ENCODE measurements around the gene IL1R1. TPM values are rescaled to one million over a fixed set of nuclear protein-coding genes. Genes with fewer than 3 reads are reported as not detected.
"Not testable (repeated sequence)": the region's sequence is repeated elsewhere in the genome, so short reads cannot be mapped to it uniquely, and the experiment has no call there.

Gene IL1R1
- total and polyA plus RNA-seq, 10 donors = 7.6 to 163 (median 73.3) TPM

GRCh38 chr2:102103992-102104871 lies 38.3 kb upstream of the IL1R1 start:
- 5 to 16% (median 7%) methylated on average over 14 to 15 of the region's 15 CpGs for WGBS, 5 donors
- H3K36me3 ChIP-seq = no peaks in the 10 kb centered on the region
- H3K27me3 ChIP-seq (replicated peaks in 1 of 7) = peaks cover 0 to 22% (median 0%) of the 10 kb centered on the region in 7 donors
- peak; percentile 72 for DNase-seq
- H3K4me1 ChIP-seq = peaks cover 0 to 29% (median 12%) of the 10 kb centered on the region in 6 donors
- peaks cover 0 to 5% (median 0%) of the 10 kb centered on the region in 8 donors for H3K9me3 ChIP-seq
- peak overlapping the region in 7 of 8 donors; percentile 7 to 75 (median 61) for H3K27ac ChIP-seq
- intact Hi-C loops (cut with DNase I; ENCODE audit: low total_unique reads) = no loop called here
- TF ChIP-seq POLR2A (IDR thresholded peaks at IDR 0.05) = no peak
- peak in 2 of 3 donors; percentile 36 to 52 for TF ChIP-seq POLR2AphosphoS5 (IDR thresholded peaks at IDR 0.05)
- peak overlapping the region; percentile 2 to 61 (median 18) for H3K4me3 ChIP-seq

GRCh38 chr2:102106133-102106556 lies 36.4 kb upstream of the IL1R1 start:
- Histone ChIP-seq H3K36me3 (peaks cover 0 to 7% (median 0%) of the 10 kb centered on the region in 6 donors), H3K27me3 (replicated peaks in 1 of 7) (peaks cover 0 to 22% (median 0%) of the 10 kb centered on the region in 7 donors), H3K4me1 (peaks cover 0 to 31% (median 12%) of the 10 kb centered on the region in 6 donors), H3K9me3 (peaks cover 0 to 5% (median 0%) of the 10 kb centered on the region in 8 donors), H3K27ac (no peak overlapping the region), H3K4me3 (peak overlapping the region in 2 of 8 donors; percentile 1 to 61)
- intact Hi-C loops (cut with DNase I; ENCODE audit: low total_unique reads) = no loop called here
- no peak for DNase-seq
- WGBS, 5 donors = 77 to 88% (median 86%) methylated on average over 5 of the region's 5 CpGs
- no peak for TF ChIP-seq POLR2AphosphoS5 (IDR thresholded peaks at IDR 0.05)
- no peak for TF ChIP-seq POLR2A (IDR thresholded peaks at IDR 0.05)
- TF ChIP-seq, protein P1, sequence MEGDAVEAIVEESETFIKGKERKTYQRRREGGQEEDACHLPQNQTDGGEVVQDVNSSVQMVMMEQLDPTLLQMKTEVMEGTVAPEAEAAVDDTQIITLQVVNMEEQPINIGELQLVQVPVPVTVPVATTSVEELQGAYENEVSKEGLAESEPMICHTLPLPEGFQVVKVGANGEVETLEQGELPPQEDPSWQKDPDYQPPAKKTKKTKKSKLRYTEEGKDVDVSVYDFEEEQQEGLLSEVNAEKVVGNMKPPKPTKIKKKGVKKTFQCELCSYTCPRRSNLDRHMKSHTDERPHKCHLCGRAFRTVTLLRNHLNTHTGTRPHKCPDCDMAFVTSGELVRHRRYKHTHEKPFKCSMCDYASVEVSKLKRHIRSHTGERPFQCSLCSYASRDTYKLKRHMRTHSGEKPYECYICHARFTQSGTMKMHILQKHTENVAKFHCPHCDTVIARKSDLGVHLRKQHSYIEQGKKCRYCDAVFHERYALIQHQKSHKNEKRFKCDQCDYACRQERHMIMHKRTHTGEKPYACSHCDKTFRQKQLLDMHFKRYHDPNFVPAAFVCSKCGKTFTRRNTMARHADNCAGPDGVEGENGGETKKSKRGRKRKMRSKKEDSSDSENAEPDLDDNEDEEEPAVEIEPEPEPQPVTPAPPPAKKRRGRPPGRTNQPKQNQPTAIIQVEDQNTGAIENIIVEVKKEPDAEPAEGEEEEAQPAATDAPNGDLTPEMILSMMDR (IDR thresholded peaks at IDR 0.05 in 8 of 11, conservative IDR thresholded peaks at IDR 0.05 in 3 of 11) = no peak

DNA sequence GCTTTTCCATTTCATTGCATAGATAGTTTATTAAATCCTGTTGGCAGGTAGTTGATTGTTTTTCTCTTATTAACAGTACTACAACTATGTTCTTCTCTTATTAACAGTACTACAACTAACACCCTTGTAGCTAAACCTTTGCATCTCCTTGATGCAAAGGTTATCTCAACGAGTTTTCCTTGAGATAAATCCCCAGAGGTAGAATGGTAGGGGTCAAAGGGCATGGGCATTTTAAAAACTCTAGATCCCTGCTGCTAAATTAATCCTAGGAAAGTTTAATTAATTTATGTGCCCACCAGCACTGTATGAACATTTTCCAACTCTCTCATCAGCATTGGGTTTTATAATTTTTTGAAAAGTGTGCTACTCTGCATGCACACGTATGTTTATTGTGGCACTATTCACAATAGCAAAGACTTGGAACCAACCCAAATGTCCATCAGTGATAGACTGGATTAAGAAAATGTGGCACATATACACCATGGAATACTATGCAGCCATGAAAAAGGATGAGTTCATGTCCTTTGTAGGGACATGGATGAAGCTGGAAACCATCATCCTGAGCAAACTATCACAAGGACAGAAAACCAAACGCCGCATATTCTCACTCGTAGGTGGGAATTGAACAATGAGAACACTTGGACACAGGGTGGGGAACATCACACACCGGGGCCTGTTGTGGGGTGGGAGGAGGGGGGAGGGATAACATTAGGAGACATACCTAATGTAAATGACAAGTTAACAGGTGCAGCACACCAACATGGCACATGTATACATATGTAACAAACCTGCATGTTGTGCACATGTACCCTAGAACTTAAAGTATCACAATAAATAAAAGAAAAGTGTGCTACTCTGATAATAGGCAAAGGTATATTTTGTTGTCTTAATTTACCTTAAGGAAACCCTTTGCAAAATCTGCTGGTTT lies 35.5 kb upstream of the IL1R1 start:
- H3K36me3 ChIP-seq = peaks cover 0 to 13% (median 0%) of the 10 kb centered on the region in 6 donors
- peaks cover 0 to 22% (median 0%) of the 10 kb centered on the region in 7 donors for H3K27me3 ChIP-seq (replicated peaks in 1 of 7)
- DNase-seq; H3K9me3 ChIP-seq; H3K27ac ChIP-seq; H3K4me3 ChIP-seq; intact Hi-C loops (cut with DNase I; ENCODE audit: low total_unique reads): not testable (repeated sequence)
- 74 to 97% (median 88%) methylated on average over 6 of the region's 6 CpGs for WGBS, 5 donors
- H3K4me1 ChIP-seq = peaks cover 0 to 29% (median 12%) of the 10 kb centered on the region in 6 donors

DNA sequence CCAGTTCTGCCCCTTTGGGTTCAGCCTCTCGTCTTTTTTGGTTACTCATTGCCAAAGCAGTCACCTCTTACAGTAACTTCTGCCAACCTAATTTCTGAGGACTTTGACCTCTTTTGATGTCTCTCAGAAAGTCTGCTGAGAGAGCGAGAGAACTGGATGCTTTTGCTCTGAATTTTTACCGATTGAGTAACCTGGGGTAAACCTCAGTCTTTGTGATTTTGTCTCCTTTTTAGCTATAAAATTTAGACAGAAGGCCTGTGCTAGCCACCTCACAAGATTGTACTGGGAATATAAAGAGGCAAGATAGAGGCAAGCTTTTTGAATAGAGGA lies 34.8 kb upstream of the IL1R1 start:
- Histone ChIP-seq H3K4me3 (no peak overlapping the region), H3K9me3 (peaks cover 0 to 2% (median 0%) of the 10 kb centered on the region in 8 donors), H3K27ac (no peak overlapping the region), H3K4me1 (peaks cover 0 to 27% (median 12%) of the 10 kb centered on the region in 6 donors), H3K27me3 (replicated peaks in 1 of 7) (peaks cover 0 to 20% (median 0%) of the 10 kb centered on the region in 7 donors), H3K36me3 (peaks cover 0 to 13% (median 0%) of the 10 kb centered on the region in 6 donors)
- DNase-seq = no peak
- TF ChIP-seq POLR2A (IDR thresholded peaks at IDR 0.05) (no peak), POLR2AphosphoS5 (IDR thresholded peaks at IDR 0.05) (no peak)
- TF ChIP-seq, protein P1 (IDR thresholded peaks at IDR 0.05 in 8 of 11, conservative IDR thresholded peaks at IDR 0.05 in 3 of 11) = no peak
- 66 to 87% (median 77%) methylated on average over 3 of the region's 3 CpGs for WGBS, 5 donors
- intact Hi-C loops (cut with DNase I; ENCODE audit: low total_unique reads) = no loop called here

Data from spleen (tissue), 11 donors.